Upper lobe of left lung (tissue), 6 donors: ENCODE results near the gene LAS1L. TPM values are rescaled to one million over a fixed set of nuclear protein-coding genes. Genes with fewer than 3 reads are reported as not detected.
"Not testable (repeated sequence)": the region's sequence is repeated elsewhere in the genome, so short reads cannot be mapped to it uniquely, and the experiment has no call there.

Source experiments
- ATAC-seq, 2 donors: fragments of 200-7000 bp; cut with Tn5 transposase; one replicate each; pipeline ENCODE4 v1.9.1; 2022; ENCODE audit warnings: mild to moderate bottlenecking in 2 of 2, moderate library complexity in 2 of 2; ENCODE audit not compliant: low FRiP score in 2 of 2
- DNase-seq, 2 donors: peaks; one replicate each; pipeline ENCODE4 v3.0.0-alpha.2; 2019 to 2020
- H3K27ac ChIP-seq, 4 donors: fragments of 200-600 bp; sonication (generic); one replicate each; pipeline ENCODE4 v1.5.1; 2016 to 2019
- H3K27me3 ChIP-seq, 4 donors: fragments of 200-600 bp; sonication (generic); one replicate each; pipeline ENCODE4 v1.5.1; 2017 to 2019
- H3K36me3 ChIP-seq, 4 donors: fragments of 200-600 bp; sonication (generic); one replicate each; pipeline ENCODE4 v1.5.1; 2016 to 2019
- H3K4me1 ChIP-seq, 4 donors: fragments of 200-600 bp; sonication (generic); one replicate each; pipeline ENCODE4 v1.5.1; 2018 to 2019
- H3K4me3 ChIP-seq, 4 donors: fragments of 200-600 bp; sonication (generic); one replicate each; pipeline ENCODE4 v1.5.1; 2017 to 2019; ENCODE audit warnings: mild to moderate bottlenecking in 2 of 4, moderate library complexity in 1 of 4
- H3K9me3 ChIP-seq, 4 donors: fragments of 200-600 bp; sonication (generic); one replicate each; pipeline ENCODE4 v1.5.1; 2018 to 2019
- CTCF ChIP-seq, 6 experiments: fragments of 450-650 bp in 4 of 6; fragments of 200-600 bp in 2 of 6; sonication (generic) in 2 of 6; IDR thresholded peaks; one replicate each; pipeline ENCODE4 v1.5.1; 2016 to 2019; ENCODE audit warnings: antibody characterized with exemption in 6 of 6
- EP300 ChIP-seq, 4 donors: sonication (generic); formaldehyde crosslinking; IDR thresholded peaks; one replicate each; pipeline ENCODE4 v1.5.1; 2017; ENCODE audit warnings: antibody characterized with exemption in 4 of 4, control low read depth in 2 of 4
- POLR2A ChIP-seq, 4 donors: fragments of 450-650 bp; IDR thresholded peaks; one replicate each; pipeline ENCODE4 v1.5.1; 2016 to 2017; ENCODE audit warnings: antibody characterized with exemption in 4 of 4, mild to moderate bottlenecking in 2 of 4
- POLR2AphosphoS5 ChIP-seq, 2 donors: sonication (generic); formaldehyde crosslinking; IDR thresholded peaks; one replicate each; pipeline ENCODE4 v1.5.1; 2017; ENCODE audit warnings: antibody characterized with exemption in 2 of 2
- WGBS, 2 donors: methylation state at CpG; one replicate each; pipeline ENCODE4 v1.1.5; 2017 to 2018; 5-methylcytosine and 5-hydroxymethylcytosine counted together
- total RNA-seq, 6 donors: library from RNA; depleted of rRNA in 4 of 6; stranded (reverse); fragments of >200 nt in 4 of 6; gene quantifications; one replicate each; pipeline versions ENCODE4 v1.1.0 to v1.2.1, GENCODE V29; 2016 to 2021
- donor health status: DM: no; HTN: no; CAD: no; lungs with moderate emphysema.
- donor health status: DM: no; HTN: yes; CAD: no; lungs with severe emphysema.

The LAS1L gene
- total RNA-seq, 6 donors from 2014 or later: 16.9 to 36.7 (median 25.7) TPM

- no peak for ATAC-seq
- H3K27me3 ChIP-seq: no peaks in the 10 kb centered on the region
- WGBS, 2 donors: 81 to 100% methylated on average over 2 to 11 of the region's 11 CpGs
- H3K4me1 ChIP-seq: no peaks in the 10 kb centered on the region
- H3K27ac ChIP-seq: no peak overlapping the region
- no peaks in the 10 kb centered on the region for H3K9me3 ChIP-seq
- H3K4me3 ChIP-seq: no peak overlapping the region
- TF ChIP-seq POLR2AphosphoS5 (IDR thresholded peaks at IDR 0.05) (no peak), POLR2A (IDR thresholded peaks at IDR 0.05) (no peak), CTCF (IDR thresholded peaks at IDR 0.05) (no peak), EP300 (IDR thresholded peaks at IDR 0.05) (no peak)
- no peak for DNase-seq
- no peaks in the 10 kb centered on the region for H3K36me3 ChIP-seq
These were observed 32.0 kb downstream of the LAS1L start for GRCh38 chrX:65502618-65503017.

- Histone ChIP-seq H3K27me3 (no peaks in the 10 kb centered on the region), H3K9me3 (no peaks in the 10 kb centered on the region), H3K4me3 (no peak overlapping the region), H3K27ac (no peak overlapping the region), H3K36me3 (no peaks in the 10 kb centered on the region), H3K4me1 (no peaks in the 10 kb centered on the region)
- 68 to 90% methylated on average over 1 of the region's 1 CpG for WGBS, 2 donors
- TF ChIP-seq POLR2AphosphoS5 (IDR thresholded peaks at IDR 0.05) (no peak), CTCF (IDR thresholded peaks at IDR 0.05) (no peak), EP300 (IDR thresholded peaks at IDR 0.05) (no peak), POLR2A (IDR thresholded peaks at IDR 0.05) (no peak)
- no peak for ATAC-seq
- no peak for DNase-seq
These were observed 41.2 kb downstream of the LAS1L start for GRCh38 chrX:65493431-65493830.

GRCh38 chrX:65491620-65492019 lies 43.0 kb downstream of the LAS1L start:
- no peaks in the 10 kb centered on the region for H3K4me1 ChIP-seq
- 80 to 96% methylated on average over 3 of the region's 3 CpGs for WGBS, 2 donors
- no peaks in the 10 kb centered on the region for H3K27me3 ChIP-seq
- no peaks in the 10 kb centered on the region for H3K9me3 ChIP-seq
- TF ChIP-seq CTCF (IDR thresholded peaks at IDR 0.05): no peak
- TF ChIP-seq POLR2AphosphoS5 (IDR thresholded peaks at IDR 0.05): no peak
- no peak for TF ChIP-seq EP300 (IDR thresholded peaks at IDR 0.05)
- TF ChIP-seq POLR2A (IDR thresholded peaks at IDR 0.05): no peak
- H3K27ac ChIP-seq: no peak overlapping the region
- H3K4me3 ChIP-seq: no peak overlapping the region
- H3K36me3 ChIP-seq: no peaks in the 10 kb centered on the region
- ATAC-seq: no peak
- no peak for DNase-seq

GRCh38 chrX:65488495-65488894 lies 46.1 kb downstream of the LAS1L start:
- TF ChIP-seq POLR2AphosphoS5 (IDR thresholded peaks at IDR 0.05) (no peak), EP300 (IDR thresholded peaks at IDR 0.05) (no peak), CTCF (IDR thresholded peaks at IDR 0.05) (no peak), POLR2A (IDR thresholded peaks at IDR 0.05) (no peak)
- Histone ChIP-seq H3K36me3 (no peaks in the 10 kb centered on the region), H3K9me3 (no peaks in the 10 kb centered on the region), H3K4me1 (no peaks in the 10 kb centered on the region), H3K27me3 (no peaks in the 10 kb centered on the region), H3K4me3 (no peak overlapping the region), H3K27ac (no peak overlapping the region)
- WGBS, 2 donors: 66 to 84% methylated on average over 5 of the region's 5 CpGs
- no peak for ATAC-seq
- no peak for DNase-seq

- Histone ChIP-seq H3K27ac (no peak overlapping the region), H3K27me3 (no peaks in the 10 kb centered on the region), H3K36me3 (no peaks in the 10 kb centered on the region), H3K4me3 (no peak overlapping the region), H3K9me3 (peaks cover 0 to under 1% (median 0%) of the 10 kb centered on the region in 4 donors), H3K4me1 (no peaks in the 10 kb centered on the region)
- no peak for ATAC-seq
- WGBS, 2 donors: 57 to 61% methylated on average over 3 of the region's 3 CpGs
- no peak for DNase-seq
- TF ChIP-seq EP300 (IDR thresholded peaks at IDR 0.05) (no peak), POLR2A (IDR thresholded peaks at IDR 0.05) (no peak), POLR2AphosphoS5 (IDR thresholded peaks at IDR 0.05) (no peak), CTCF (IDR thresholded peaks at IDR 0.05) (no peak)
These were observed 53.6 kb downstream of the LAS1L start for GRCh38 chrX:65480960-65481359.

- WGBS, 2 donors: 67 to 88% methylated on average over 3 of the region's 3 CpGs
These were observed 55.5 kb downstream of the LAS1L start for GRCh38 chrX:65479102-65479501.

More at GRCh38 chrX:65479102-65479501, 55.5 kb downstream of the LAS1L start:
- H3K27ac ChIP-seq, H3K4me3 ChIP-seq, ATAC-seq, H3K9me3 ChIP-seq, H3K36me3 ChIP-seq, DNase-seq, H3K27me3 ChIP-seq, H3K4me1 ChIP-seq: not testable (repeated sequence)
